NCI-H1930 (cell line): ENCODE data around the gene AOPEP.

ENCODE experiments used
- DNase-seq, 2 experiments: peaks; one replicate each; lab custom pipeline; 2025; lab: John Stamatoyannopoulos, UW

AOPEP gene

DNA sequence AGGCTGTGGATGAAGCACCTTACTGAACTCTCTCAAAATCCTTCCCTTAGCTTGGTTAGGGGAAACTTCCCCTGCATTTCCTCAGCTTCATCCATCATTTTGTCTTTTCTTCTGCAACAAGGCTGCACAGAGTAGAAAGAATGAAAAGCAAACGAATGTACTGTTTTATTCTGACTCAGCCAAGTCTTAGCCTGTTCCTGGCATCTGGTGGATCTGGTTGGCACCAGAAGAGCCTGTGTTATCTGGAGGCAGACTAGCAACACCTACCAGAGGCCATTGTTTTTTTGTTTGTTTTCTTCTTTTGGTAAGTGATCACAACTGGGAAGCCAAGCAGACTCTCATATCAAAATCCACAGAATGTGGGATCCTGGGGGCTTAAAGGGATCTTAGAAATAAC, 390.3 kb downstream of the AOPEP start:
- no peak for DNase-seq

DNA sequence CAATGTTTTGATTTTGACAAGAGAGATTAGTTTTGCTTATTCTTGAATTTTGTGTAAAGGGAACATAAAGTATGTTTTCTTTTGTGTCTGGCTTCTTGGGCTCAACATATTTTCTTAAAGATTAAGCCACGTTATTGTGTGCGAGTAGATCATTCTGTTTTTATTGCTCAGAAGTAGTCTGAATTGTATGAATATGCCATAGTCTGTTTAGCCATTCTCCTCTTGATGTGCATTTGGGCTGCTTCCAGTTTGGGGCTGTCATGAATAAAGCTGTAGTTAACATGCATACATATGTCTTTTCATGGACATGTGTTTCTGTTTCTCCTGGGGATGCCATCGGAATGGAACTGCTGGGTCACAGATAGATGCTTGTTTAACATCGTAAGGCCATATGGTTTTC, 392.1 kb downstream of the AOPEP start:
- no peak for DNase-seq

DNA sequence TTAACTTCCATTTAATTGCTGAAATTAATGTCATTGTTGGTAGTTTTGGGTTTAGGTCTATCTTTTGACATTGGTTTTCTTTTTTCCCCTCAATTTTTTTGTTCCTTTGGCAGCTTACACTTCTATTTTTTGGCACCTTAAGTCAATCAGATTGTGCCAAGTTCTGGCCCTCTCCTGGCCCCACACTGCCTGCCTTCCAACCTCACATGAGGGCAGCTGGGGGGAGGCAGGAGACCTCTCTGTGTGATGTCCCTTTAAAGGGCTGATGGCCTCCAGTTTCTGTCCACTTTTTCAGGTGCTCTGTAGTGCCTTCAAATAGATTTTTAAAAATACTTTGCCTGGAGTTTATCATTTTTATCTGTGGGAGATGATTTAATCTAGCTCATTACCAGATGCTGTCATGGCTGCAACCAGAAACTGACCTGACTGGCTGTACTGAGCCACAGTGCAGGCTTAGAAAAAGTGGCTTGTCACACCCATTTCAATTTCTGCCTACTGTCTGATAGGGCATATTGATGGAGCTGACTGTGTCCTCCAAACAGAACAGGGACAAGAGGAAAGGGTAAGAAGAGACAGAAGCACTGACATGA, 394.4 kb downstream of the AOPEP start:
- no peak for DNase-seq

DNA sequence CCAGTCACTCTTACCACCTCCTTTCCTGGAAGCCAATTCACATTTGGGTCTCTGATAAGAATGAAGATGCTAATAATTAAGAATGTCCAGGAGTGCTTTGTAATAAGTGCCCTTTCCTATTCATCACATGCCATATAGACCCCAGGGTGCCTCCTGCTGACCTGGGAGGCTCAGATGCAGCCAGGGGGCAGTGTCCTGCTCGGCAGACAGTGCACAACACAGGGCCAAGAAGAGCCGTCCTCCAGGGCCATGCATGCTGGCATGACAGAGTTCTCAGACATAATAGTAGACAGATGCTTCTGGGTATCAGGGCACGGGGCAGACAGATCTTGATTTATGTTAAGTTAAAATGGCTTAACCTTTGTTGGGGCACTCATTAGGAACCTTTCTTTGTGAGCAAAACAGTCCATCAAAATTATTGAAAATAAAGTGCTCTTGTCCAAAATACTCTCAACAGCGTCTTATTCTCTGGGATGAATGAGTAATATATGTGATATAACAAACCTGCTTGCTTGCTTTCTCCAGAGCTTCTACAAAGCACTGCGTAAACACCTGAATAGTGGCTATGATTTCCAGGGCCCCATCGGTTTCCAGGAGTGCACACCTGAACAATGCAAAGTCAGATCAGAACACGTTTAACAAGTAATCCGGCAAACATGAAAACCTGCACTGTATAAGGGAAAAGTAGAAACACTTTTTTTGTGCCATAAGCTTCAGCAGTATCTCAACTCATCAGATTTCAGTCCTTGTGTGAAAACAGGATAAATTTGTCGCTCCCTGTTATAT, 398.3 kb downstream of the AOPEP start:
- DNase-seq, result no peak

DNA sequence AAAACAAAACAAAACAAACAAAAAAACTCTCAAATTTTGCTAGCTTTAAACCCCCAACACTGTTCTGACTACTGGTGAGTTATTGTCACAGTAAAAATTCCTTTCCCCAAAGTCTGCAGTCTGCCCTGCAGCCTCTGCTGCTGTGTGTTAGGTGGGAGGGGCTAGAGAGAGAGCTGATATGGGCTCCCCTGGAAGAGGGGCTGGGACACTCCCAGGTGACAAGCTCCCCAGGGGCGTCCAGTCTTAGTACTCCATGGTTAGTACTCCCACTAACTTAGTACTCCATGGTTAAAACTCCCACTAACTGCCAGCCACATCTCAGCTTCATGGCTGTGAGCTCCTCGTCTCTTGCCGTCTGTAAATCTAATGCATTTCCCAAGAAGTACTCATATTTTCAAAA, 399.2 kb downstream of the AOPEP start:
- no peak for DNase-seq

DNA sequence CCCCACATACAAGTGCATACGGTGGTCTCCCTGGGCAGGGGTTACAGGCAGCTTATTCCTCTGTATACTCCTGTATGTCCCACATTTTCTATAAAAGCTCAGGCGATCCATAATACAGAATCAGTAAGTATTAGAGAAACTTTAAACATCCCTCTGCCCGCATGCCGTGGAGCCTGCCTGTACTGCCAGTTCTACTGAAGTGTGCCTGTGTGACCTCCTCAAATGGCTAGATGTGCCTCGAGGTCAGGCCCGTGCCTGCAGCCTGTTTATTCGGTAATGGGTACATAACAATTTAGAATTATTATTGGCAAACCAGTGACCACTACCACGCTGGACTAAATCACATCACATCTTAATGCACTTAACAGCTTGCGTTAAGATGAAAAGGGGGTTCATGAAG, 400.2 kb downstream of the AOPEP start:
- no peak for DNase-seq

DNA sequence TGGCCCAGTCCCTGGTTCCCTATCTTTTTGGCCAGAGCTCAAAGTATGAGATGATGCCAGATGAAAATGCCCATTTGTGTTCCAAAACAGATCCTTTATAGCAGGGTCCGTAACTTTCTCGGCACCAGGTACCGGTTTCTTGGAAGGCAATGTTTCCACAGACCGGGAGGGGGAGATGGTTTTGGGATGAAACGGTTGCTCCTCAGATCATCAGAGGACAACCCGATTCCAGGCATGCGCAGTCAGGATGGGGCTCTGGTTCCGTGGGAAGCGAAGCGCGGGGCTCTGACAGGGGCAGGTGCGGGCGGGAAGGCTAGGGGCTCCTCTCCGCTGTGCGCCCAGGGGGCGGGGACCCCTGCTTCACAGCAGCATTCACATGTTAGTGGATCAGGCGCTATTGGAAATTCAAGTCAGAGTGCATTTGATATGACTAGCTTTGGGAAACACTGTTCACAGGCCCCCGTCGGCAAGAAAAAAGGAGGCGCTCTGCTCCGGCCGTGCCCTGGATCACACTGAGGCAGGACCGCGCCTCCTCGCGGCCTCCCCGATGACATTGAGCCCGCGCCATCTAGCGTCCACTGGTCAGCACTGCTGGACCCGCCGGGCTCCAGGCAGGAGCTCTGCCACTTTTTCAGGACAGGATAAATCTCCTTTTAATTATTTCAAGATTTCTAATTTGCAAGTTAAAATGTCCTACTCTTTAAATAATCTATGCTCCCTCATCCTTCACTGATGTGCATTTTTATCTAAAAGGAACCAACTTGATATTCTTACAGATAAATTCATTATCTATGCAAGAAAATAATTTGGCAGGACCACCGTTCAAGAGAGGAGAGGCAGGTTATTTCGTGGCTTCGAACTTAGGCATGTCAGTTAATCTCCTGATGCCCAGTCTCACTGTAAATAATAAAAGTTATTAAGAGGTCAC, 401.0 kb downstream of the AOPEP start:
- DNase-seq, result peak in 1 of 2 experiments; percentile 18

DNA sequence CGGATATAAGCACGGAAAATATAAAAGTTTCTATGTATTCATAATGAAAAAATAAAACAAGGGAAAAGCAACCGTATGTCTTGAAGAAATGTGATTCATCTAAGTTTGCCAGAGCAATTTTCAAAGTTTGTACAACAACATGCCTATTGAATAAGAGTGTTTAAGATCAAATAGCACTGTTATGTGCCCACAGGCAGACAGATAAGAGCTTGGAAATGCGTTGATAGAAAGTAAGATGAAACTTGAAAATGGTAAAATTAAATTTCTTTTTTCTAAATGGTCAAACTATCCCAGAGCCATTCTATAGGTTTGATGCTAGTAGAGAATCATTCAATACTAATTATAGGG, 401.7 kb downstream of the AOPEP start:
- DNase-seq, result no peak

DNA sequence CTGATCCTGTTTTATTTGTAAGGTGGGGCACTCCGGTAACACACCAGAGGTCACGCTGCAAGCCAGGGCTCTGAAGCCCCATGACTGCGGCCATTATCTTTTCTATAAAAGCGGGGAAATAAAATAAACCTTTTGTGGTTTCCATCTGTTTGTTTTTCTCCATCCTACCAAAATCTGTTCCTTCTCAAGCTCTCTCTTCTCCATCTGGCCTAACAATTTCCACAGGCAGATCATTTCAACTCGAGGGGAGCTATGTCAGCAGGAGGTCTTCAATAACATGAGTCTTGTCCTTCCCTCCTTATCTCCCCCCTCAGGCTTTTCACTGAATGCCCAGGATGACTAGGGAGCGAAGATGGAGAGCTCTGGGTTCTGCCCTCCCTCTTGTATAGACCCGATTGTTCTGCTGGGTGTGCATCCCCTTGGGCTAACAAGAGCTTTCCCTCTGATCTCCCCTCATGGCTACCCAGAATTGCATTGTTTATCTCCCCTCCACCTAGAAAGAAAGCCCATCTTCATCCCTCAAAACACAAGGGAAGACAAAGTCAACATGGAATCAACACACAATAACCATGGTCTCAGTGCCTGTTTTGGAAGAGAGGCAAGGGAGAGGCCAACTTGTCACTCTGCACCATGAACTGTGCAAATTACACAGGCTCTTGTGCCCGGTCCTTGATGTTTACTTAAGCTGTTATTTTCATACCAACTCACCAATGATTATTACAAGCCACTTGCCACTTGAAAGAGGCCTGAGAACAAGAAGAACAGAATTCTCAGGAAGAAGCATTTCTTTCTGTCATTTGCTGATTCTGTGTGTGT, 403.2 kb downstream of the AOPEP start:
- no peak for DNase-seq

DNA sequence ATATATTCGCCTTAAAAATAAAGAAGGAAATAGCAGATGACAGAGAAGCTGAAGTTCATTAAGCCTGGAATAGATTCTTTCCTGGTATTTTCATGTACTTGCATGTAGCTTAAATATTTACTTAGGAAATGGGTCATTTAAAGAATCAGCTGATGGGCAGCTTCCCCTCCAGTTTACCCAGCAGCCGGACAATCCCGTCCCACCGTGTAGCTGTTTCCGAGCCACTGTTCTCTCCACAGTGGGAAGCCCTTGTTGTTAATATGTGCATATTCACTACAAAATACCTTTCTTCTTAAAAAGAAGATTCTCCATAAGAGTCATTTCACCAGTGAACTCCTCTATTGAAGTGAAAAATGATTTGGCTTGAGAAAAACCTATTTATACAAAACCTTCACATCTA, 404.0 kb downstream of the AOPEP start:
- no peak for DNase-seq

DNA sequence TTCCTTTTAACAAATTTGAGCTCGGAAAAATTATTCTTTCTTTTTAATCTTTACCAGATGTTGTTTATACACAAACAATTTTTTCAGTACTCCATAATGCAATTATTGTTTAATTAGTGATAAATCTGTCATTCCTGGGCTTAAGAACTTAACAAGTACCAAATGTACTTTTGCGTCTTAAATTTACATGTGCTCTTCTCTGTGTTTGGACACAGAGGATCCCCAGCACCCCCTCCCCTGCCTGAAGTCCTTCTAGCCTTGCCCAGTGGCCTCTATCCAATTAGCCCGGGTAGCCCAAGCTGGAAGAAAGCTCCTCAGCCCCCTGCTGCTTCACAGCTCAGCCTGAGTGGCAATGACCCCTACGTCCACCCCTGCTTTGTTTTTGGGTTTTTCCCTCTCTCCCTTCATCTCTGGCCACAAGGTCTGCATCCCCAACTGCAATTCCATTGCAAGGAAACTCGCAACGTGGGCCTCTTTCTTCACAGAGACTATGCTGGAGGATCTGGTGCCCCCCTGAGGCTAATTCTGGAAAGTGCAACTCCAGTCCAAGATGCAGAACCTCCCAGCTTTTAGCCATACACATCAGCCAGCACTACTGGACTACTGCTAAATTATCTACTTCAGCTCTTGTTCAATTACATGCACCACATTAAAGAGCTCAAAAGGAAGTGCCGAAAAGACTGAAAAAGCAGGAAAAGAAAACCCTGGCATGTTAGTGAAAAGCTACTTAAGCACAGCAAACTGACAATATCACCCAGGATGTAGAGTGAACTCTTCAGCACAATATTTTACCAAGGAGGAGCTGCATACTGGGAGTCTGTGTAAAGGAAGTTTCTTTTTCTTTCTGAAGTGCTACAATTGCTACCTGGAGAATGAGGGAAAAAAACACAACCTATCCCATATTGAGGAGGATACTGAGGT, 404.8 kb downstream of the AOPEP start:
- peak; percentile 36 to 56 for DNase-seq

DNA sequence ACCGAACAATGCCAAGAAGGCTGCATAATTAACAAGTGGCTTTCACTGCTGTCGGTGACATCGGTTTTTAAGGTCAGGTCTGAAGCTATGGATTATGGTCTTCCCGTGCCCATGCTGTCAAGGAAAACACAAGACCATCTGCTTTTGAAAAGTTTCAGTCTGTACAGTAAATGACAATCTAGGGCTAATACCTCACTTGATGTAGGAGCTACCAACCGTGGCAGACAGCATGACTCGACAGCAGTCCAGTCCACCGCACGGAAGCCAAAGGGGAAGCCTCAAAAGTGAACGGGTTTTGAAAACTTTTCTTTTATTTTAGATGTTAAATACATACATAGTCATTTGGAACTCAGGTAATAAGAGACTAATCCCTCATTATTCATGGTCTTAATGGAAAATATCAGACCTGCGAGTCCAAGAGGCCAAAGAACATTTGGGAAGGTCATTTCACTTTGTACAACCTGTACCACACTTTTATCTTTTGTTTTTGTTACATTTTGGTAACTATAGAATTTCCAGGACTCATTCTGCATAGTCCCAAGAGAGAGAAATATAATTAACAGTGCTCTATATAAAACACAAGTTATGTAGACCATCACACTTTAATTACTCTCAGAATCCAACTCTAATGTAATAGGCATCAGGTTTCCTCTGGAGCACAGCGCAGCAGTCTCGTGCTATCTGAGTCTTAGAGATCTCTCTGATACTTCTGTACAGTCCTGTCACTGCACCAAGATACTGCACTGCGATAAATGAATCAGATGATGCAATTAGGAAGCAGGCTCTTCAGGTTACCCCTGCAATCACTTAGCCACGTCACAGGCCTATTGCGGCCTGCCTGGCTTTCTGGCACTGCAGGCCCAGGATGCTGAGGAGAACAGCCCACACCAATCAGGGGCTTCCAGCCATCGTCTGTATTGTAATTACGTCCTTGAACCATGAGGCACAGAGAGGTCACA, 406.1 kb downstream of the AOPEP start:
- no peak for DNase-seq

DNA sequence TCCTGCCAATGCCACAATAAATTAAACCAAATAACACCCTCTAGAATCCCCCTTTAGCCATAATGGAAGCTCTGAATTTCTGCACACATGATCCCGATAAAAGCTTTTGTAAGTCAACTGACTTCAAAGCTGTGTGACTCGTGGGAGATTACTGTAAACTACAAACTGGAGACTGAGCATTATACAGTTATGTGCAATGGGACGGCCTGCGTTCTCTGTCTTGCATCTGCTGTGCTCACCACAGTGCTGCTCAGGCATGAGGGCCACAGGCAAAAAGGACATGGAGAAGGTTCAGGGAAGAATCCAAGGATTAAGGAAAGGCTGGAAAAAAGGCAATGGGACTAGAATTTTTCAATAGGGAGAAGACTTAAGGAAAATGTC, 406.8 kb downstream of the AOPEP start:
- no peak for DNase-seq

DNA sequence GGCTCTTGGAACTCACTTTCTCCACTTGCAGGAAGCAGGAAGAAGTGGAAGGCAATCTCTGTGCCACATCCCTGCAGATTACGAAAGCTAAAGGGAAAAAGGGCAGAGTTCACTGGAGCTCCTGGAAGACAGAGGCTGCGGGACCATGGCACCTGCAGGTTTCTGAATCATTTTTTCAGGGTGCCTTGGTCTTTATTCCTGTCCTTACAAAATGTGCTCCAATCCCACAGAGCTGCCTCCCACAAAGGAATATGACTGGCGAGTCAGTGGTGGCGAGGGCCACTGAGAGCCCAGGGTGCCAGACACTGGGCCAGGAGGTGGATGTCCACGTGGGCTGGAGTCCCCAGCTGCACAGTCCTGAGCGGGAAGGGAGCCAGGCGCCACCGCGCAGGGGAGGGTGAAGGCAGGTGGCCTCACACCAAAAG, 408.0 kb downstream of the AOPEP start:
- DNase-seq, result no peak

DNA sequence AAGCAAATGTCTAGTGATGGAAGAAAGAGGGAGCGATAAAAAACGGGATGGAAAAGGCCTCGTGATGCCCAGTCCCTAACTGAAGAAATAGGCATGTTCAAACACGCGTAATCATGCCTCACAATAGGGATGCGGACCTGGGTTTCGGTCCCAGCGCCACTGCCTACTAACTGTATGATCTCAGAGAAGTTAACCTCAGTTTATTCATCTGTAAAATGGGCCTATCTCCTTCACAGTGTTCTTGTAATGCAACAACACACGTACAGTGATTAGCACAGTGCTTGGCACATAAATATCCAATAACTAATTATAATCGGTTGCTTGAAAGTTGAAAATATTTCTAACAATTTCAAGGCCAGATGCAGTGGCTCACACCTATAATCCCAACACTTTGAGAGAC, 409.3 kb downstream of the AOPEP start:
- DNase-seq, result no peak
